GM23338 (cell line): ENCODE results near the gene PPY. TPM values are rescaled to one million over a fixed set of nuclear protein-coding genes. Genes with fewer than 3 reads are reported as not detected.

Experiments
- ATAC-seq: fragments of 200-7000 bp; cut with Tn5 transposase; 3 replicates; pipeline ENCODE4 v1.9.1; 2020
- DNase-seq: peaks from one replicate; pipeline ENCODE4 v3.0.0-alpha.2; 2015; ENCODE audit warnings: low spot score
- H2AFZ ChIP-seq: fragments of 200-600 bp; sonication (generic); 2 replicates; pipeline ENCODE4 v1.8.0; 2016; ENCODE audit warnings: antibody characterized with exemption, mild to moderate bottlenecking, moderate library complexity
- H3F3A ChIP-seq: fragments of 200-600 bp; sonication (generic); replicated peaks from 2 replicates; pipeline ENCODE4 v1.8.0; 2017; ENCODE audit warnings: antibody characterized with exemption, mixed run types, low read depth
- H3K27ac ChIP-seq: fragments of 200-600 bp; sonication (generic); 2 replicates; pipeline ENCODE4 v1.6.1; 2016; ENCODE audit warnings: low read depth
- H3K27me3 ChIP-seq: fragments of 200-600 bp; sonication (generic); 2 replicates; pipeline ENCODE4 v1.8.0; 2016; ENCODE audit warnings: mild to moderate bottlenecking, mixed run types, moderate library complexity; ENCODE audit not compliant: insufficient read depth
- H3K36me3 ChIP-seq: fragments of 200-600 bp; sonication (generic); 2 replicates; pipeline ENCODE4 v1.8.0; 2016; ENCODE audit warnings: mild to moderate bottlenecking; ENCODE audit not compliant: insufficient read depth
- H3K4me1 ChIP-seq: fragments of 200-600 bp; sonication (generic); 2 replicates; pipeline ENCODE4 v1.8.0; 2016; ENCODE audit warnings: mild to moderate bottlenecking, moderate library complexity; ENCODE audit not compliant: insufficient read depth
- H3K4me2 ChIP-seq: fragments of 200-600 bp; sonication (generic); 2 replicates; pipeline ENCODE4 v1.7.1; 2017; ENCODE audit warnings: mixed run types
- H3K4me3 ChIP-seq: fragments of 200-600 bp; sonication (generic); 2 replicates; pipeline ENCODE4 v1.6.1; 2016; ENCODE audit warnings: mixed run types
- H3K79me2 ChIP-seq: fragments of 200-600 bp; sonication (generic); replicated peaks from 2 replicates; pipeline ENCODE4 v1.8.0; 2017; ENCODE audit warnings: mild to moderate bottlenecking; ENCODE audit not compliant: insufficient read depth
- H3K9me2 ChIP-seq: fragments of 200-600 bp; sonication (generic); 2 replicates; pipeline ENCODE4 v1.8.0; 2017; ENCODE audit not compliant: insufficient read depth
- H4K20me1 ChIP-seq: fragments of 200-600 bp; sonication (generic); replicated peaks from 2 replicates; pipeline ENCODE4 v1.8.0; 2017; ENCODE audit warnings: mild to moderate bottlenecking; ENCODE audit not compliant: insufficient read depth
- H3K27ac Mint-ChIP-seq: 2 replicates; pipeline ENCODE4 v1.8.0; 2020; ENCODE audit warnings: inconsistent platforms, mild to moderate bottlenecking, moderate library complexity, mixed read lengths
- H3K27me3 Mint-ChIP-seq: 3 replicates; pipeline ENCODE4 v1.8.0; 2022; ENCODE audit warnings: low read depth, mild to moderate bottlenecking, moderate library complexity, mixed read lengths, inconsistent platforms; ENCODE audit not compliant: insufficient read depth, poor library complexity
- H3K36me3 Mint-ChIP-seq: 3 replicates; pipeline ENCODE4 v1.8.0; 2021; ENCODE audit warnings: low read depth, mild to moderate bottlenecking, inconsistent platforms, moderate library complexity, mixed read lengths
- H3K4me1 Mint-ChIP-seq: 3 replicates; pipeline ENCODE4 v1.8.0; 2020; ENCODE audit warnings: mild to moderate bottlenecking, inconsistent platforms, mixed read lengths
- H3K4me3 Mint-ChIP-seq: 3 replicates; pipeline ENCODE4 v1.8.0; 2021; ENCODE audit warnings: moderate library complexity, mild to moderate bottlenecking, inconsistent platforms, mixed read lengths
- H3K9me3 Mint-ChIP-seq: 3 replicates; pipeline ENCODE4 v1.8.0; 2020; ENCODE audit warnings: moderate library complexity, mild to moderate bottlenecking, inconsistent platforms, mixed read lengths
- CREB1 ChIP-seq: fragments of 250-450 bp; sonication (Bioruptor Pico); IDR thresholded peaks from 2 replicates; pipeline ENCODE4 v1.5.0; 2020; ENCODE audit warnings: low read depth, mild to moderate bottlenecking, moderate library complexity
- CTCF ChIP-seq, 2 experiments: fragments of 200-600 bp in 1 of 2; sonication (generic) in 1 of 2; conservative IDR thresholded peaks; 2 replicates each; pipeline versions ENCODE4 v1.5.1 to v1.6.1; 2016 to 2017; ENCODE audit warnings: antibody characterized with exemption in 2 of 2, low read depth in 2 of 2, mild to moderate bottlenecking in 2 of 2, moderate library complexity in 1 of 2
- EZH2phosphoT487 ChIP-seq: fragments of 200-600 bp; sonication (generic); IDR thresholded peaks from one replicate; pipeline ENCODE4 v1.8.1; 2018; ENCODE audit warnings: antibody characterized with exemption; ENCODE audit not compliant: unreplicated experiment
- NANOG ChIP-seq: IDR thresholded peaks from 2 replicates; pipeline ENCODE4 v1.6.1; 2016; ENCODE audit warnings: antibody characterized with exemption, borderline replicate concordance
- REST ChIP-seq: IDR thresholded peaks from one replicate; pipeline ENCODE4 v1.6.1; 2018; ENCODE audit warnings: antibody characterized with exemption; ENCODE audit not compliant: unreplicated experiment
- STAT1 ChIP-seq: IDR thresholded peaks from one replicate; pipeline ENCODE4 v1.6.1; 2016; ENCODE audit warnings: antibody characterized with exemption; ENCODE audit not compliant: unreplicated experiment
- ZNF462 ChIP-seq: fragments of 250-450 bp; sonication (Bioruptor Pico); IDR thresholded peaks from 2 replicates; pipeline ENCODE4 v1.5.0; 2020; ENCODE audit warnings: mild to moderate bottlenecking, moderate library complexity
- polyA plus RNA-seq: library from polyadenylated mRNA; unstranded; fragments of >200 nt; fragmentation: Nextera tagmentation; extraction: Ambion mirVana; gene quantifications from 2 replicates; pipeline ENCODE4 v1.2.1, GENCODE V29; 2016
- total RNA-seq: library from RNA; depleted of rRNA; stranded (reverse); fragments of >200 nt; shearing (Covaris generic); gene quantifications from 2 replicates; pipeline ENCODE4 v1.2.3, GENCODE V29; 2014

PPY gene
- total and polyA plus RNA-seq, 2 experiments from 2014 or later, result 0.94 TPM; not detected in 1

GRCh38 chr17:43917016-43917347 lies 25.3 kb downstream of the PPY start:
- Histone ChIP-seq H3K9me2 (no peaks in the 10 kb centered on the region), H3K4me1 (peaks cover 7% of the 10 kb centered on the region; the same call in 1 of the 2 replicates), H3K4me2 (peak overlapping the region; percentile 80), H3K79me2 (no peaks in the 10 kb centered on the region), H3K27me3 (peaks cover 26% of the 10 kb centered on the region), H4K20me1 (no peaks in the 10 kb centered on the region), H2AFZ (peak overlapping the region; percentile 98), H3K36me3 (no peaks in the 10 kb centered on the region), H3K27ac (no peak overlapping the region), H3F3A (no peaks in the 10 kb centered on the region), H3K4me3 (peak overlapping the region; percentile 58)
- Mint-ChIP-seq H3K9me3 (peaks cover 6% of the 10 kb centered on the region; the same call in 2 of the 3 replicates), H3K4me3 (peak overlapping the region; percentile 23), H3K27ac (no peak overlapping the region), H3K27me3 (peaks cover 29% of the 10 kb centered on the region), H3K4me1 (peaks cover 20% of the 10 kb centered on the region), H3K36me3 (peaks cover 6% of the 10 kb centered on the region; the same call in 1 of the 3 replicates)
- DNase-seq (no peak), ATAC-seq (peak; percentile 53)
- TF ChIP-seq CREB1 (CRISPR knock-in tag), result no peak
- no peak for TF ChIP-seq ZNF462 (CRISPR knock-in tag)
- no peak for TF ChIP-seq EZH2phosphoT487
- no peak for TF ChIP-seq CTCF (conservative IDR thresholded peaks at IDR 0.05; ENCODE audit: low read depth in 2 of 2)
- TF ChIP-seq NANOG, result no peak
- TF ChIP-seq STAT1, result no peak
- TF ChIP-seq REST, result no peak
